Activated CD8-positive, alpha-beta T cell treated with anti-CD3 and anti-CD28 coated beads for 36 hours (primary cell): ENCODE results near the gene INPP4A. TPM values are rescaled to one million over a fixed set of nuclear protein-coding genes. Genes with fewer than 3 reads are reported as not detected.
"Not testable (repeated sequence)": the region's sequence is repeated elsewhere in the genome, so short reads cannot be mapped to it uniquely, and the experiment has no call there.

Experiments used
- ATAC-seq: fragments of 200-7000 bp; cut with Tn5 transposase; one replicate; pipeline ENCODE4 v1.10.0; 2021; ENCODE audit warnings: mild to moderate bottlenecking, moderate library complexity
- CTCF ChIA-PET: fragments of 350-600 bp; sonication (Branson Sonifier 250); formaldehyde crosslinking; loops from one replicate; lab custom pipeline; 2021; ENCODE audit warnings: antibody characterized with exemption; lab: Charles Lee
- POLR2A ChIA-PET: fragments of 350-600 bp; sonication (Branson Sonifier 250); formaldehyde crosslinking; loops from one replicate; lab custom pipeline; 2021; ENCODE audit warnings: antibody characterized with exemption; lab: Charles Lee
- DNase-seq: peaks from one replicate; pipeline ENCODE4 v3.0.0-alpha.2; 2020
- H3K27ac Mint-ChIP-seq: one replicate; pipeline ENCODE4 v1.8.0; 2021; ENCODE audit warnings: mild to moderate bottlenecking, mixed read lengths
- H3K27me3 Mint-ChIP-seq: one replicate; pipeline ENCODE4 v1.8.0; 2021; ENCODE audit warnings: mixed read lengths
- H3K36me3 Mint-ChIP-seq: one replicate; pipeline ENCODE4 v1.8.0; 2021; ENCODE audit warnings: low read depth, mixed read lengths
- H3K4me1 Mint-ChIP-seq: one replicate; pipeline ENCODE4 v1.8.0; 2021; ENCODE audit warnings: low read depth, mixed read lengths
- H3K4me3 Mint-ChIP-seq: one replicate; pipeline ENCODE4 v1.8.0; 2021; ENCODE audit warnings: mild to moderate bottlenecking, moderate library complexity, mixed read lengths
- H3K9me3 Mint-ChIP-seq: one replicate; pipeline ENCODE4 v1.8.0; 2021; ENCODE audit warnings: mixed read lengths
- intact Hi-C: fragments of 100-400 bp; cut with micrococcal nuclease; formaldehyde crosslinking; loops from one replicate; pipeline ENCODE4 v1.10.0; 2022
- total RNA-seq, 2 experiments: library from RNA; stranded (reverse); gene quantifications; one replicate each; pipeline ENCODE4 v1.2.3, GENCODE V29; 2021
- TF ChIP-seq, protein P1 (sequence below): fragments of 200-600 bp; IDR thresholded peaks from one replicate; pipeline ENCODE4 v1.8.0; 2022; ENCODE audit warnings: antibody characterized with exemption, mild to moderate bottlenecking

The INPP4A gene
- total RNA-seq, 2 experiments from 2014 or later = 46.7 to 46.9 TPM

DNA sequence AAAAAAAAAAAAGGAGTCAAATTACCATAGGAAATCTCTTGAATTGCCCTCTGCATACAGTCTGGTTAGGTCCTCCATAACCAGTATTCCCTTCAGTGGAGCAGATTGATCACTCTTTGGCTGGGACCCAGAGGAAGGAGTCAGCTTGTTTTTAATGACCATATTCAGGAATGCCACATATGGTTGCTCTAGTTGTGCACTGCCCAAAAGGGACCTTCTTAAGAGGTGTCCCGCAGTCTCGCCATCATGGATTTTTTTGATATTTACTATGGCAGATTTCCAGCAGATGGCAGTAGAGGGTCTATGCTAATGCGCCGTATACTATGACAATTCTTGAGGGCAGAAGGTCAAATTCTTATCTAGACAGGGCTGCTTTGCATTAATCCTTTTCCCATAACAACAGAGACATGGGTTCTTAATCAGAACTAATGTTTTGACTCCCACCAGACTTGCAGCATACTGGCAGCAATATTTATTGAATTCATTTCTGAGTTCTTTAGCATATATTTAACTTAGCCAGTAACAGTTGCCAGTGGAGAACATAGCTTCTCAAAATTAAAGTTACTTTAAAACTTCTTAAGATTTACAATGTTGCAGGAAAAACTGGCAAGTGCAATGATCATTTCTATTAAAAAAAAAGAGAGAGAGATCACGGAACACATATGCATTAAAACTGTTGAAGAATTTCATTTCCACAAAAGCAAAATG, 31.8 kb upstream of the INPP4A start:
- TF ChIP-seq, protein P1, sequence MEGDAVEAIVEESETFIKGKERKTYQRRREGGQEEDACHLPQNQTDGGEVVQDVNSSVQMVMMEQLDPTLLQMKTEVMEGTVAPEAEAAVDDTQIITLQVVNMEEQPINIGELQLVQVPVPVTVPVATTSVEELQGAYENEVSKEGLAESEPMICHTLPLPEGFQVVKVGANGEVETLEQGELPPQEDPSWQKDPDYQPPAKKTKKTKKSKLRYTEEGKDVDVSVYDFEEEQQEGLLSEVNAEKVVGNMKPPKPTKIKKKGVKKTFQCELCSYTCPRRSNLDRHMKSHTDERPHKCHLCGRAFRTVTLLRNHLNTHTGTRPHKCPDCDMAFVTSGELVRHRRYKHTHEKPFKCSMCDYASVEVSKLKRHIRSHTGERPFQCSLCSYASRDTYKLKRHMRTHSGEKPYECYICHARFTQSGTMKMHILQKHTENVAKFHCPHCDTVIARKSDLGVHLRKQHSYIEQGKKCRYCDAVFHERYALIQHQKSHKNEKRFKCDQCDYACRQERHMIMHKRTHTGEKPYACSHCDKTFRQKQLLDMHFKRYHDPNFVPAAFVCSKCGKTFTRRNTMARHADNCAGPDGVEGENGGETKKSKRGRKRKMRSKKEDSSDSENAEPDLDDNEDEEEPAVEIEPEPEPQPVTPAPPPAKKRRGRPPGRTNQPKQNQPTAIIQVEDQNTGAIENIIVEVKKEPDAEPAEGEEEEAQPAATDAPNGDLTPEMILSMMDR = peak; percentile 84
- Mint-ChIP-seq H3K9me3 (peaks cover 7% of the 10 kb centered on the region), H3K36me3 (no peaks in the 10 kb centered on the region), H3K27ac (no peak overlapping the region), H3K4me1 (peaks cover 21% of the 10 kb centered on the region), H3K27me3 (no peaks in the 10 kb centered on the region), H3K4me3 (no peak overlapping the region)
- CTCF ChIA-PET = interaction anchor here (0.6 to 2.6 kb wide), 45 partner anchors 8 to 193 kb away, joined by 3 to 50 read pairs (median 4); no protein-coding TSS in a partner anchor
- POLR2A ChIA-PET = interaction anchor here (0.6 to 1.3 kb wide), 3 partner anchors 10 to 115 kb away, joined by 3 read pairs; no protein-coding TSS in a partner anchor
- intact Hi-C loops = loop anchor here (2.0 to 10.0 kb wide), 4 partner anchors 59 to 432 kb away; no protein-coding TSS in a partner anchor
- DNase-seq = peak; percentile 69
- peak; percentile 83 for ATAC-seq

DNA sequence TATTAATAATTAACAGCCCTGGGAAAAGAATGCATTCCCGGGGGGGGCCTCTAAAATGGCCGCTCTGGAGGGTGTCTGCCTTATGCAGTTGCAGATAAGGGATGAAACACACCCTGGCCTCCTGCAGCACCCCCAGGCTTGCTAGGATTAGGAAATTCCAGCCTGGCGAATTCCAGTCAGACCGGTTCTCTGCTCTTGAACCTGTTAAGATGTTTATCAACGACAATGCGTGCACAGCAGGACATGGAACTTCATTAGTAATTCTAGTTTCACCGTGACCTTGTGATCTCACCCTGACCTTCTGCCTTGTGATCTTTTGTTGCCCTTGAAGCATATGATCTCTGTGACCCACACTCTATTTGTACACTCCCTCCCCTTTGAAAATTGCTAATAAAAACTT, 30.4 kb upstream of the INPP4A start:
- H3K4me1 Mint-ChIP-seq = peaks cover 21% of the 10 kb centered on the region
- not testable (repeated sequence) for H3K27ac Mint-ChIP-seq
- intact Hi-C loops = loop anchor here (5.0 to 10.0 kb wide), 3 partner anchors 58 to 431 kb away; no protein-coding TSS in a partner anchor

DNA sequence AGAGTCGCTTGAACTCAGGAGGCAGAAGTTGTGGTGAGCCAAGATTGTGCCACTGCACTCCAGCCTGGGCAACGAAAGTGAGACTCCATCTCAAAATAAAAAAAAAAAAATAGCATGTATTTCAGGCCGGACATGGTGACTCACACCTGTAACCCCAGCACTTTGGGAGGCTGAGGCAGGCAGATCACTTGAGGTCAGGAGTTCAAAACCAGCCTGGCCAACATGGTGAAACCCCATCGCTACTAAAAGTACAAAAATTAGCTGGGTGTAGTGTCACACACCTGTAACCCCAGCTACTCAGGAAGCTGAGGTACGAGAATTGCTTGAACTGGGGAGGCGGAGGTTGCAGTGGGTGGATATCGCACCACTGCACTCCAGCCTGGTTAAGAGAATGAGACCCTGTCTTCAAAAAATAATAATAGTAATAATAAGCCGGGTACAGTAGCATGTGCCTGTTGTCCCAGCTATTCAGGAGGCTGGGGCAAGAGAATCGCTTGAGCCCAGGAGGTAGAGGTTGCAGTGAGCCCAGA, 28.9 kb upstream of the INPP4A start:
- ChIA-PET CTCF (interaction anchor here (0.7 to 2.5 kb wide), 8 partner anchors 10 to 152 kb away, joined by 3 to 10 read pairs (median 3); no protein-coding TSS in a partner anchor), POLR2A (interaction anchor here (0.6 to 0.9 kb wide), 3 partner anchors 15 to 207 kb away, joined by 3 read pairs; no protein-coding TSS in a partner anchor)
- H3K4me3 Mint-ChIP-seq, H3K27me3 Mint-ChIP-seq, H3K27ac Mint-ChIP-seq, ATAC-seq, H3K9me3 Mint-ChIP-seq, H3K36me3 Mint-ChIP-seq: not testable (repeated sequence)
- intact Hi-C loops = loop anchor here (10.0 kb wide), 1 partner anchor 429 kb away; no protein-coding TSS in a partner anchor
- DNase-seq = peak; percentile 39
- peaks cover 21% of the 10 kb centered on the region for H3K4me1 Mint-ChIP-seq

More for the DNA sequence above, 30.4 kb upstream of the INPP4A start:
- CTCF ChIA-PET = interaction anchor here (1.2 kb wide), 1 partner anchor 36 kb away, joined by 3 read pairs; no protein-coding TSS in a partner anchor
- DNase-seq, H3K36me3 Mint-ChIP-seq, H3K27me3 Mint-ChIP-seq, POLR2A ChIA-PET, H3K9me3 Mint-ChIP-seq, H3K4me3 Mint-ChIP-seq, ATAC-seq: not testable (repeated sequence)

DNA sequence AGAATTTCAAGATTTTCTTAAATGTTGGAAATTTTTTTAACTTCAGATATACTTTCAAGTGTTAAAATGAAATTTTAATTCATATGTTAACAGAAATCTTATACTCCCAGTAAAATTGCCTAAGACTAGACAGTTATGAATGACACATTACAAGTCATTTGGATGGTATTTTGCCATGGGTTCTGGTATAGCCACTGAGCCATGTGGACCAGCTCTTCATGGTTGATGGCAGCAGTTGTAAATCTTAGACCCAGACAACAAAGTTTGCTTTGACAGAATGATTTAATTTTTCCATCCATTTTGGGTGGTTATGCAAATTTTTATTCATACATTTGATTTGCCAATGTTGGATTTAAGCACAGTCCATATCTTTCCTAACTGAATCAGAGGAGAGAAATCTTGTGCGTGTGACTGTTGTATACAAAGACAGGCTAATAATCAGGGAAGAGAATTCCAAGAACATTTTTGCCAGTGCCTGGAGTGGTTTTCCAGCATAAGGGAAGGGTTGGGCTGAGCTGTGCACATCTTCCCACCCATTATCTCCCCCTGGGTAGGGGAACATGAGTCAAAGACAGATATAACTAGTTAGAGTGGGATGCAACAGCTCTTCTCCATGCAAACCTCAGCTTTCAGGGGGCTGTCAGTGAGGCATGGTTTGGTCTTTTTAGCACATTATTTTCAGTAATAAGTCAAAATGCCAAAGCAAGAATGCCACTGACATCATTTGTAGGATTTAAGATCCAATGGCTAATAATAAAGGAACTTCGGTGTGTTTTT, 28.1 kb upstream of the INPP4A start:
- Mint-ChIP-seq H3K36me3 (no peaks in the 10 kb centered on the region), H3K4me1 (peaks cover 21% of the 10 kb centered on the region), H3K4me3 (no peak overlapping the region), H3K9me3 (peaks cover 12% of the 10 kb centered on the region), H3K27ac (no peak overlapping the region), H3K27me3 (no peaks in the 10 kb centered on the region)
- ATAC-seq (no peak), DNase-seq (peak; percentile 6)
- POLR2A ChIA-PET = interaction anchor here (0.6 to 0.9 kb wide), 3 partner anchors 14 to 199 kb away, joined by 3 to 4 read pairs (median 3); no protein-coding TSS in a partner anchor
- TF ChIP-seq, protein P1 = no peak
- intact Hi-C loops = loop anchor here (10.0 kb wide), 1 partner anchor 428 kb away; no protein-coding TSS in a partner anchor
- CTCF ChIA-PET = interaction anchor here (1.0 to 2.5 kb wide), 4 partner anchors 71 to 102 kb away, joined by 3 to 10 read pairs (median 5); no protein-coding TSS in a partner anchor

DNA sequence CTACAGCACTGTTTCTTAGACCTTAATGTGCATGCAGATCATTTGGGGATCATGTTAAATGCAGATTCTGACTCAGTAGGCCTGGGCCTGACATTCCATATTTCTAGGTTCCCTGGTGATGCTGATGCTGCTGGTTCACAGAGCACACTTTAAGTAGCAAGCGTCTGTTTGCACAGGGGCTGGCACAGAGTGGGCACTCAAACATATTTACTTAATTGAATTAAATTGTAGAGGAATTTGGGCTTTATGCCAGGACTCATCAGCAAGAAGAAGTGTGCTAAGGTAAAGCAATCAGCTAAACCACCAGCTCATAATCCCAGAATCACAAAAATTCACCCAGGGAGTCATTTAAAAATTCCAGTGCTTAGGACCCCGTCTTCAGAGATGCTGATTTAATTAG, 25.1 kb upstream of the INPP4A start:
- TF ChIP-seq, protein P1 = no peak
- H3K9me3 Mint-ChIP-seq = peaks cover 19% of the 10 kb centered on the region
- H3K27ac Mint-ChIP-seq = no peak overlapping the region
- no peak for ATAC-seq
- CTCF ChIA-PET = interaction anchor here (1.3 to 2.2 kb wide), 2 partner anchors 9 to 150 kb away, joined by 3 to 5 read pairs; no protein-coding TSS in a partner anchor
- POLR2A ChIA-PET = interaction anchor here (1.1 kb wide), 1 partner anchor 187 kb away, joined by 3 read pairs; no protein-coding TSS in a partner anchor
- H3K36me3 Mint-ChIP-seq = peaks cover 5% of the 10 kb centered on the region
- no peak overlapping the region for H3K4me3 Mint-ChIP-seq
- intact Hi-C loops = loop anchor here (10.0 kb wide), 1 partner anchor 425 kb away; no protein-coding TSS in a partner anchor
- H3K4me1 Mint-ChIP-seq = peaks cover 15% of the 10 kb centered on the region
- no peaks in the 10 kb centered on the region for H3K27me3 Mint-ChIP-seq
- no peak for DNase-seq
